HG03571 (cell line): ENCODE data around the gene TMEM272.

Experiments
- ATAC-seq: cut with Tn5 transposase; IDR thresholded peaks from one replicate; pipeline ENCODE4 v1.9.1; 2021; ENCODE audit not compliant: unreplicated experiment

Gene TMEM272

GRCh38 chr13:51807041-51807440 is 37.9 kb downstream of the TMEM272 start:
- no peak for ATAC-seq

GRCh38 chr13:51806566-51806965 is 38.4 kb downstream of the TMEM272 start:
- ATAC-seq = no peak

- no peak for ATAC-seq
Measured at GRCh38 chr13:51805925-51806324, 39.1 kb downstream of the TMEM272 start.

- ATAC-seq = no peak
Measured at GRCh38 chr13:51805313-51805712, 39.7 kb downstream of the TMEM272 start.

- no peak for ATAC-seq
Measured at GRCh38 chr13:51804295-51805172, 40.4 kb downstream of the TMEM272 start.

GRCh38 chr13:51803422-51804294 is 41.3 kb downstream of the TMEM272 start, which contains the start of gene DHRS12:
TSS of gene DHRS12 (minus strand) at chr13:51804163. CDS start at chr13:51799659, 4,504 bp downstream.
- ATAC-seq = peak; percentile 85

GRCh38 chr13:51802631-51803418 is 42.2 kb downstream of the TMEM272 start:
- ATAC-seq = no peak

- ATAC-seq = no peak
Measured at GRCh38 chr13:51801631-51802099, 43.3 kb downstream of the TMEM272 start.

- ATAC-seq = no peak
Measured at GRCh38 chr13:51800486-51800885, 44.5 kb downstream of the TMEM272 start.

- no peak for ATAC-seq
Measured at GRCh38 chr13:51799261-51799660, 45.7 kb downstream of the TMEM272 start.

GRCh38 chr13:51797664-51798488 is 47.1 kb downstream of the TMEM272 start:
- peak; percentile 52 for ATAC-seq

GRCh38 chr13:51796546-51796945 is 48.4 kb downstream of the TMEM272 start:
- ATAC-seq = no peak

GRCh38 chr13:51795419-51795818 is 49.6 kb downstream of the TMEM272 start:
- ATAC-seq = no peak

GRCh38 chr13:51794964-51795363 is 50.0 kb downstream of the TMEM272 start:
- ATAC-seq = no peak

- ATAC-seq = peak; percentile 51
Measured at GRCh38 chr13:51793570-51794271, 51.3 kb downstream of the TMEM272 start.

- no peak for ATAC-seq
Measured at GRCh38 chr13:51786425-51787265, 58.3 kb downstream of the TMEM272 start.

- no peak for ATAC-seq
Measured at GRCh38 chr13:51785712-51786424, 59.1 kb downstream of the TMEM272 start.

GRCh38 chr13:51784097-51784496 is 60.9 kb downstream of the TMEM272 start:
- ATAC-seq = no peak
